Measurements from ENCODE around the gene EIF5B.

- TF ChIP-seq YY1 (IDR thresholded peaks at IDR 0.05; ENCODE audit: insufficient read depth, insufficient read length): no peak
- no peak for TF ChIP-seq ZNF274 (IDR thresholded peaks at IDR 0.05; ENCODE audit: low read depth, low read length)
Measured at GRCh38 chr2:99373144-99373543, 36.0 kb downstream of the EIF5B start.

Measured in NT2/D1 (cell line).